ENCODE results near the gene MIGA2. TPM values are rescaled to one million over a fixed set of nuclear protein-coding genes. Genes with fewer than 3 reads are reported as not detected.

Gene MIGA2, protein sequence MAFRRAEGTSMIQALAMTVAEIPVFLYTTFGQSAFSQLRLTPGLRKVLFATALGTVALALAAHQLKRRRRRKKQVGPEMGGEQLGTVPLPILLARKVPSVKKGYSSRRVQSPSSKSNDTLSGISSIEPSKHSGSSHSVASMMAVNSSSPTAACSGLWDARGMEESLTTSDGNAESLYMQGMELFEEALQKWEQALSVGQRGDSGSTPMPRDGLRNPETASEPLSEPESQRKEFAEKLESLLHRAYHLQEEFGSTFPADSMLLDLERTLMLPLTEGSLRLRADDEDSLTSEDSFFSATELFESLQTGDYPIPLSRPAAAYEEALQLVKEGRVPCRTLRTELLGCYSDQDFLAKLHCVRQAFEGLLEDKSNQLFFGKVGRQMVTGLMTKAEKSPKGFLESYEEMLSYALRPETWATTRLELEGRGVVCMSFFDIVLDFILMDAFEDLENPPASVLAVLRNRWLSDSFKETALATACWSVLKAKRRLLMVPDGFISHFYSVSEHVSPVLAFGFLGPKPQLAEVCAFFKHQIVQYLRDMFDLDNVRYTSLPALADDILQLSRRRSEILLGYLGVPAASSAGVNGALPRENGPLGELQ
- total RNA-seq, result 17.8 and 22.5 TPM in 2 replicates

DNA sequence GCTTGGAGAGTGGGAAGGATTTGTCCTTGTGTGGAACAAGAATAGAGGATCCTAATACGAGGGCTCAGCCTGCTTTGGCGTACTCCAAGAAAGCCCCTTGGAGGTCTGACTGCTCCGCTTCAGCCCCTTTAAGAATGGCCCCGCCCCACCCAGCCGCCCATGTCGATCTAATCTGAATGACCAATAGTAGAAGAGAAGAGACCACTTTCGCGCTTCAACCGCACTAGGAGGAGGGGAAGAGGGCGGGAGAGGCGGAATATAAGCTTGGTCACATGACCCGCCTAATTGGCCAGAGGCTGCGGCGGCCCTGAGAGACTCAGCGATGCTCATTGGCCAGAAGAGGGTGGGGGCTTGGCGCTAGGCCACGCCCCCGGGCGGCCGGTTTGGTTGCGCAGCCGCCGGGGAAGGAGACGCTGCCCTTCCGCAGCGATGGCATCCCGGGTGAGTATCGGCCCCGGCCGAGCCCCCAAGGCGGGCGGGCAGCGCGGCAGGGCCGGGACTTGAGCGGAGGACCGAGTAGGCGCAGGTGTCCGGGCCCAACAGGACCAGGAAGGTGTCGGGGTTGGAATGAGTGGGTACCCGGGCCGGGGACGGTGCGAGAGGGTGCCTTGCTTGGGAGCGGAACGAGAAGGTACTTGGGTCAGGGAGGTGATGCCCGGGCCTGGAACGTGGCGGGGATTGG is at the start of gene MIGA2:
Gene MIGA2, plus strand, starts transcription at position 386 of the 682 bp plus-strand sequence. CDS start 3,969 bp downstream, outside the sequence.

DNA sequence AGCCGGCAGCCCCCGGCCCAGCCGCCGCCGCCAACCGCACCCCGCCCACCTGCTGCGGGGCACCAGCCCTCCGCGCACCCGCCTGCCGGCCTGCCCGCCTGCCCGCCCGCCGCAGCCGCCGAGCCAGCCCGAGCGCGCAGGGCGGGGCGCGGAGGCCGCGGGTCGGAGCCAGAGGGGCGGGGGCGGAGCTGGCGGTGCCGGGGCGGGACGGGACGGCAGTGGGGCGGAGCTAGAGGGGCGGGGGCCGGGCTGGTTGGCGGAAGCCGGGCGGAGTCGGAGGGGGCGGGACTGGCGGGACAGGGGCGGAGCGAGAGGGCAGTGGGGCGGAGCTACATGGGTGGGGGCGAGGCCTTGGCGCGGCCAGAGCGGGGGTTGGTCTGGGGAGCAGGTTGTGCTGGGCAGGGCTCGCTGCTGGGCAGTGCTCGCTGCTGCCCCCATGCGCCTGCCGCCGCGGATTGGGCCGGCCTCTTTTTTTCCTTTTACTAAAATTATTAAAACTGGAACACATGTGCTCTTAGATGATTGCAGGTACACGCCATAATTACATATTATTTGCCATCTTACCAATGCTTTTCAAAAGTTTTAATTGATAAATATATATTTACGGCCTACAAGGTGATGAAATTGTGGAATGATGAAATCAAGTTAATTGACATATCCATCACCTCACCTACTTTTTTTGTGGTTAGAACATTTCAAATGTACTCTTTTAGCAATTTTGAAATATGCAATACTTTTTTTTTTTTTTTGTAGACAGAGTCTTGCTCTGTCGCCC is 8.0 kb upstream of the MIGA2 start, which contains the start of gene SH3GLB2:
Gene SH3GLB2, minus strand, starts transcription at position 140 of the 775 bp plus-strand sequence. CDS start 177 bp downstream, outside the sequence.

DNA sequence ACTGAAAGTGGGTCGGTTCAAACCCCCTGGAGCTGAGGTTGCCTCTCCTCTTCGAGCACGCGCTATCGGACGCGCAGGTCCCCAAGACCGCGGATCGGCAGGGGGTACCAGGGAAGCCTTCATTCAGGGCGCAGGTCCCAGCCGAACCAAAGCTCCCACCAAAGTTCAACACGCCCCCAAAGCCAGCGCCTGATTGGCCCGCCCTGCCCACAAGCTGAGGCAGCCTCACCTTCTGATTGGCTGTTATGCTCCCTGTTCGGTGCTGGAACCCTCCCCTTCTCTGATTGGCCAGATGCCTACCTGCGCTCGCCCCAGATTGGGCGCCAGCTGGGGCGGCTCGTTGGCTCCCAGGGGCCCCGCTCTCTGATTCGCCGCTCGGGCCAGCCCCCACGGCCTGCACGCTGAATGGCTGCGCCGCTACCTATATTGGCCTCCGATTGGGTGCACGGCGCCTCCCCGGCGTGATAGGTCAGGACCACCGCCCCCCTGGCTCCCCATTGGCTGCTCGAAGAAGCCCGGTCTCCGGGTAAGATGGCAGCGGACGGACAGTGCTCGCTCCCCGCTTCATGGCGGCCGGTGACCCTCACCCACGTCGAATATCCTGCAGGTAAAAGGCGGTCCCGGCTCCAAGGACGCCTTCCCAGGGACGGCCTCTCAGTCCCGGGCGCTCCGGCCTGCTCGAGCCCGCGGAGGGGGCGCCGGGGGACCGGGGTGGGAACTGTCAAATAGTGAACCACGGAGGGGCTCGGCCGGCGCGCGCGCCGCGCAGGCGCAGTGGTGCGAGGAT is 44.4 kb downstream of the MIGA2 start, which contains the start of gene DOLPP1:
Gene DOLPP1, plus strand, starts transcription at position 511 of the 787 bp plus-strand sequence. Its CDS starts 21 bp downstream, at position 532.

DNA sequence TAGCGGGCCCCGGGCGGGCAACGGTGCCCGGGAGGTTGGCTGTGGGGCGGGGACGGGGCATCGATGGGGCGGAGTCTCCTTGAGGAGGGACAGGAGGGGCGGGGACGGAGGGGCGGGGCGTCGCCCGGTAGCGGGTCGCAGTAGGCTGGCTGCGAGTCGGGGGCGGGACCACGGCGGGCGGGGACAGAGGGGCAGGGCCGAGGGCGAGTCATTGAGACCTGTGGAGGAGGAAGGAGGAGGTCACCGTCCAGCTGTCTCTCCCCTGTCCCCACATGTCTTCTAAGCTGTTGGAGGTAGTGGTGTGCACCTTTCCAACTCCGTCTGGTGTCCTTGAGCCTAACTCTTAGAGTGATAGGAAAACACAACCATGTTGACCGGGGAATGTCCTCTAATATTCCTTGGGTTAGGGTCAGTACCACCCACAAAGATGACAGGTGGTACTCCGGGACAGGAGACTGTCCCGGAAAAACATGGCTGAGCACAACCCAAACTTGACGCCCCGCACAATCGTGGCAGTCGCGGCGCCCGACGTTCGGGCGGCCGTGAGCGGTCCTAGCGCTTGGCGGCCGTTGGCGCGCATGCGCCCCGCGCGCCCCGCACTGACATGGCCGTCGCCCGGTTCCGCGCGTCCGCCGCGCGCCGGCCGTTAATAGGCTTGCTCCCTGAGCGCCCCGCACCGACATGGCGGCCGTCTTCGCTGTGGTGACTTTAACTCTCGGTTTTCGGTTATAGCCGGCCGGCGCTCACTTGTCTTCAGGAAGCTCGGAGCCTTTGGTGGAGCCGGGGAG is 74.5 kb downstream of the MIGA2 start, which contains the start of the genes CRAT and PTPA:
Gene CRAT, minus strand, starts transcription at position 54 of the 788 bp plus-strand sequence. CDS start 284 bp downstream, outside the sequence.
Gene PTPA, plus strand, starts transcription at position 676 of the 788 bp plus-strand sequence. CDS start 186 bp downstream, outside the sequence.

Other genes with a start within 250 kb of the MIGA2 start
- gene TBC1D13, start 249.4 kb upstream of the MIGA2 start, total RNA-seq, result 10.8 and 12.5 TPM in 2 replicates
- gene ENDOG, start 218.1 kb upstream of the MIGA2 start, total RNA-seq, result 26.4 and 28.0 TPM in 2 replicates
- 12.5 and 17.7 TPM in 2 replicates for gene SPOUT1, start 206.8 kb upstream of the MIGA2 start, total RNA-seq
- gene KYAT1, start 154.7 kb upstream of the MIGA2 start, total RNA-seq, result 2.7 and 5.8 TPM in 2 replicates
- gene LRRC8A, start 154.5 kb upstream of the MIGA2 start, total RNA-seq, result 21.3 and 31.4 TPM in 2 replicates
- 15.9 and 18.6 TPM in 2 replicates for gene PHYHD1, start 115.6 kb upstream of the MIGA2 start, total RNA-seq
- gene DOLK, start 89.0 kb upstream of the MIGA2 start, total RNA-seq, result 26.5 and 27.8 TPM in 2 replicates
- 14.2 and 16.9 TPM in 2 replicates for gene NUP188, start 88.9 kb upstream of the MIGA2 start, total RNA-seq
- gene SH3GLB2, start 8.3 kb upstream of the MIGA2 start, total RNA-seq, result 33.7 and 44.5 TPM in 2 replicates
- gene DOLPP1, start 44.5 kb downstream of the MIGA2 start, total RNA-seq, result 9.3 and 11.4 TPM in 2 replicates
- 51.1 and 55.6 TPM in 2 replicates for gene CRAT, start 74.2 kb downstream of the MIGA2 start, total RNA-seq
- gene PTPA, start 74.8 kb downstream of the MIGA2 start, total RNA-seq, result 69.8 and 87.5 TPM in 2 replicates
- 80.3 and 94.3 TPM in 2 replicates for gene IER5L, start 141.6 kb downstream of the MIGA2 start, total RNA-seq